H9 (cell line): ENCODE data around the gene ATF7. TPM values are rescaled to one million over a fixed set of nuclear protein-coding genes. Genes with fewer than 3 reads are reported as not detected.

Experiments used
- DNase-seq: peaks from one replicate; pipeline ENCODE4 v3.0.0-alpha.2; 2017
- H2AFZ ChIP-seq: one replicate; pipeline ENCODE4 v1.6.1; 2013; ENCODE audit warnings: mild to moderate bottlenecking, low read length, control low read depth, moderate library complexity
- H2AK5ac ChIP-seq: 2 replicates; pipeline ENCODE4 v1.6.1; 2013; ENCODE audit warnings: low read length, control low read depth, mixed read lengths; ENCODE audit not compliant: insufficient read length
- H2BK120ac ChIP-seq: one replicate; pipeline ENCODE4 v1.6.1; 2013; ENCODE audit warnings: low read depth, mild to moderate bottlenecking, low read length, control low read depth, inconsistent platforms; ENCODE audit not compliant: poor library complexity, severe bottlenecking
- H2BK12ac ChIP-seq: 2 replicates; pipeline ENCODE4 v1.6.1; 2013; ENCODE audit warnings: low read length, control low read depth, mixed read lengths, low read depth; ENCODE audit not compliant: insufficient read length
- H2BK15ac ChIP-seq: 2 replicates; pipeline ENCODE4 v1.6.1; 2013; ENCODE audit warnings: low read depth, low read length, control low read depth
- H2BK20ac ChIP-seq: one replicate; pipeline ENCODE4 v1.6.1; 2013; ENCODE audit warnings: low read depth, mild to moderate bottlenecking, low read length, control low read depth, inconsistent platforms; ENCODE audit not compliant: poor library complexity, severe bottlenecking
- H2BK5ac ChIP-seq: 2 replicates; pipeline ENCODE4 v1.6.1; 2013; ENCODE audit warnings: low read length, control low read depth, mixed read lengths; ENCODE audit not compliant: insufficient read length
- H3K14ac ChIP-seq: 2 replicates; pipeline ENCODE4 v1.6.1; 2013; ENCODE audit warnings: low read length, control low read depth; ENCODE audit not compliant: insufficient read depth
- H3K18ac ChIP-seq: 2 replicates; pipeline ENCODE4 v1.6.1; 2013; ENCODE audit warnings: low read depth, mild to moderate bottlenecking, mixed read lengths, low read length, control low read depth; ENCODE audit not compliant: insufficient read length
- H3K23ac ChIP-seq: 2 replicates; pipeline ENCODE4 v1.6.1; 2013; ENCODE audit warnings: low read length, control low read depth, mixed read lengths, low read depth; ENCODE audit not compliant: insufficient read length
- H3K23me2 ChIP-seq: 2 replicates; pipeline ENCODE4 v1.6.1; 2013; ENCODE audit warnings: low read depth, mild to moderate bottlenecking, mixed read lengths, low read length, control low read depth; ENCODE audit not compliant: insufficient read length, poor library complexity, severe bottlenecking
- H3K27ac ChIP-seq: 2 replicates; pipeline ENCODE4 v1.5.1; 2013; ENCODE audit warnings: low read length, control low read depth, mixed read lengths, low read depth; ENCODE audit not compliant: insufficient read length
- H3K27me3 ChIP-seq: 2 replicates; pipeline ENCODE4 v1.6.1; 2013; ENCODE audit warnings: low read length, control low read depth, inconsistent platforms; ENCODE audit not compliant: insufficient read depth
- H3K4ac ChIP-seq: 2 replicates; pipeline ENCODE4 v1.6.1; 2013; ENCODE audit warnings: low read depth, mild to moderate bottlenecking, control low read depth, inconsistent platforms, low read length, moderate library complexity
- H3K4me1 ChIP-seq: 2 replicates; pipeline ENCODE4 v1.6.1; 2013; ENCODE audit warnings: low read length, control low read depth, inconsistent platforms; ENCODE audit not compliant: insufficient read depth
- H3K4me2 ChIP-seq: 2 replicates; pipeline ENCODE4 v1.6.1; 2013; ENCODE audit warnings: low read length, control low read depth, mixed read lengths; ENCODE audit not compliant: insufficient read length, insufficient read depth
- H3K56ac ChIP-seq: 2 replicates; pipeline ENCODE4 v1.6.1; 2013; ENCODE audit warnings: low read depth, mild to moderate bottlenecking, mixed read lengths, low read length, control low read depth; ENCODE audit not compliant: insufficient read length
- H3K79me1 ChIP-seq: 2 replicates; pipeline ENCODE4 v1.6.1; 2013; ENCODE audit warnings: low read depth, mild to moderate bottlenecking, moderate library complexity, low read length, control low read depth, inconsistent platforms; ENCODE audit not compliant: insufficient read depth, poor library complexity, severe bottlenecking
- H3K79me2 ChIP-seq: 2 replicates; pipeline ENCODE4 v1.6.1; 2013; ENCODE audit warnings: low read length, control low read depth, inconsistent platforms; ENCODE audit not compliant: insufficient read depth
- H3K9ac ChIP-seq: 2 replicates; pipeline ENCODE4 v1.6.1; 2013; ENCODE audit warnings: low read length, control low read depth, mixed read lengths; ENCODE audit not compliant: insufficient read length; ENCODE audit errors: extremely low read depth
- H3K9me3 ChIP-seq: one replicate; pipeline ENCODE4 v1.6.1; 2013; ENCODE audit warnings: low read depth, low read length, inconsistent platforms; ENCODE audit not compliant: control insufficient read depth
- H3T11ph ChIP-seq: one replicate; pipeline ENCODE4 v1.6.1; 2013; ENCODE audit warnings: mild to moderate bottlenecking, low read length, control low read depth, inconsistent platforms
- H4K20me1 ChIP-seq: one replicate; pipeline ENCODE4 v1.6.1; 2013; ENCODE audit not compliant: control insufficient read depth, insufficient read length, insufficient read depth
- H4K5ac ChIP-seq: 2 replicates; pipeline ENCODE4 v1.6.1; 2013; ENCODE audit warnings: low read depth, mild to moderate bottlenecking, mixed read lengths, low read length, control low read depth; ENCODE audit not compliant: insufficient read length
- H4K8ac ChIP-seq: replicated peaks from 2 replicates; pipeline ENCODE4 v1.6.1; 2013; ENCODE audit warnings: low read length, control low read depth, mixed read lengths, low read depth; ENCODE audit not compliant: insufficient read length
- H4K91ac ChIP-seq: 2 replicates; pipeline ENCODE4 v1.6.1; 2013; ENCODE audit warnings: low read depth, mild to moderate bottlenecking, moderate library complexity, mixed read lengths, low read length, control low read depth; ENCODE audit not compliant: insufficient read length
- H3K27ac Mint-ChIP-seq, 3 experiments: 2 replicates in 2 of 3; 3 replicates in 1 of 3; pipeline ENCODE4 v1.8.0; 2020 to 2021; ENCODE audit warnings: mixed read lengths in 3 of 3, mild to moderate bottlenecking in 1 of 3, moderate library complexity in 1 of 3
- H3K27me3 Mint-ChIP-seq: 2 replicates; pipeline ENCODE4 v1.8.0; 2021; ENCODE audit warnings: low read depth, mild to moderate bottlenecking, moderate library complexity, mixed read lengths
- H3K36me3 Mint-ChIP-seq, 3 experiments: 2 replicates in 2 of 3; 3 replicates in 1 of 3; pipeline ENCODE4 v1.8.0; 2020 to 2021; ENCODE audit warnings: low read depth in 3 of 3, mixed read lengths in 3 of 3; ENCODE audit not compliant: insufficient read depth in 1 of 3
- H3K4me1 Mint-ChIP-seq, 2 experiments: 2 replicates each; pipeline ENCODE4 v1.8.0; 2020; ENCODE audit warnings: mixed read lengths in 2 of 2
- H3K4me3 Mint-ChIP-seq, 2 experiments: 2 replicates in 1 of 2; 3 replicates in 1 of 2; pipeline ENCODE4 v1.8.0; 2020 to 2021; ENCODE audit warnings: mild to moderate bottlenecking in 2 of 2, mixed read lengths in 2 of 2, moderate library complexity in 1 of 2
- H3K9me3 Mint-ChIP-seq, 2 experiments: 2 replicates in 1 of 2; 3 replicates in 1 of 2; pipeline ENCODE4 v1.8.0; 2020; ENCODE audit warnings: mild to moderate bottlenecking in 2 of 2, mixed read lengths in 2 of 2, moderate library complexity in 1 of 2
- WGBS: extraction: QIAGEN DNeasy Blood & Tissue Kit; methylation state at CpG from one replicate; pipeline ENCODE4 v1.1.7; 2013; ENCODE audit warnings: missing lambda C conversion rate, low lambda C conversion rate, mixed read lengths; ENCODE audit not compliant: insufficient read length; ENCODE audit errors: extremely low coverage; 5-methylcytosine and 5-hydroxymethylcytosine counted together
- total RNA-seq: library from RNA; stranded (reverse); gene quantifications from 2 replicates; pipeline ENCODE4 v1.2.1, GENCODE V29; 2021
- TF ChIP-seq, protein P1 (sequence below): fragments of 200-600 bp; sonication (generic); conservative IDR thresholded peaks from 3 replicates; pipeline ENCODE4 v1.8.0; 2021; ENCODE audit warnings: antibody characterized with exemption, mild to moderate bottlenecking

Gene ATF7
- total RNA-seq, 1 experiment from 2014 or later = 17.7 TPM

GRCh38 chr12:53589423-53589822 lies 36.8 kb downstream of the ATF7 start:
- Mint-ChIP-seq H3K27ac (no peak overlapping the region), H3K36me3 (peaks cover 0 to 3% (median 3%) of the 10 kb centered on the region in 3 experiments; a peak in 3 of 7 replicates), H3K9me3 (no peaks in the 10 kb centered on the region), H3K4me1 (peaks cover 11 to 17% of the 10 kb centered on the region in 2 experiments), H3K4me3 (no peak overlapping the region), H3K27me3 (no peaks in the 10 kb centered on the region)
- H4K5ac ChIP-seq = no peak overlapping the region
- DNase-seq = no peak
- no peak overlapping the region for H2AFZ ChIP-seq
- H2BK120ac ChIP-seq = no peak overlapping the region
- no peaks in the 10 kb centered on the region for H3K27me3 ChIP-seq
- no peak overlapping the region for H2BK12ac ChIP-seq
- H3K4me1 ChIP-seq = 0 out of 2 replicates have a peak, but pooled peaks cover 3% of the 10 kb centered on the region
- H3K23me2 ChIP-seq = no peaks in the 10 kb centered on the region
- no peak overlapping the region for H3K4me2 ChIP-seq
- H3K4ac ChIP-seq = no peak overlapping the region
- H3K56ac ChIP-seq = no peak overlapping the region
- WGBS = no CpG with 5 or more reads among the region's 3 CpGs
- H3K9ac ChIP-seq = no peak overlapping the region
- no peaks in the 10 kb centered on the region for H3K9me3 ChIP-seq
- no peak overlapping the region for H4K91ac ChIP-seq
- no peak overlapping the region for H3K23ac ChIP-seq
- no peaks in the 10 kb centered on the region for H3K79me1 ChIP-seq
- H3K79me2 ChIP-seq = no peaks in the 10 kb centered on the region
- no peak overlapping the region for H2BK5ac ChIP-seq
- H4K8ac ChIP-seq = no peak overlapping the region
- TF ChIP-seq, protein P1, sequence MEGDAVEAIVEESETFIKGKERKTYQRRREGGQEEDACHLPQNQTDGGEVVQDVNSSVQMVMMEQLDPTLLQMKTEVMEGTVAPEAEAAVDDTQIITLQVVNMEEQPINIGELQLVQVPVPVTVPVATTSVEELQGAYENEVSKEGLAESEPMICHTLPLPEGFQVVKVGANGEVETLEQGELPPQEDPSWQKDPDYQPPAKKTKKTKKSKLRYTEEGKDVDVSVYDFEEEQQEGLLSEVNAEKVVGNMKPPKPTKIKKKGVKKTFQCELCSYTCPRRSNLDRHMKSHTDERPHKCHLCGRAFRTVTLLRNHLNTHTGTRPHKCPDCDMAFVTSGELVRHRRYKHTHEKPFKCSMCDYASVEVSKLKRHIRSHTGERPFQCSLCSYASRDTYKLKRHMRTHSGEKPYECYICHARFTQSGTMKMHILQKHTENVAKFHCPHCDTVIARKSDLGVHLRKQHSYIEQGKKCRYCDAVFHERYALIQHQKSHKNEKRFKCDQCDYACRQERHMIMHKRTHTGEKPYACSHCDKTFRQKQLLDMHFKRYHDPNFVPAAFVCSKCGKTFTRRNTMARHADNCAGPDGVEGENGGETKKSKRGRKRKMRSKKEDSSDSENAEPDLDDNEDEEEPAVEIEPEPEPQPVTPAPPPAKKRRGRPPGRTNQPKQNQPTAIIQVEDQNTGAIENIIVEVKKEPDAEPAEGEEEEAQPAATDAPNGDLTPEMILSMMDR = no peak
- no peak overlapping the region for H3K14ac ChIP-seq
- no peak overlapping the region for H2AK5ac ChIP-seq
- no peak overlapping the region for H3K18ac ChIP-seq
- H3K27ac ChIP-seq = no peak overlapping the region
- no peak overlapping the region for H2BK15ac ChIP-seq
- H2BK20ac ChIP-seq = no peak overlapping the region
- no peak overlapping the region for H3T11ph ChIP-seq
- H4K20me1 ChIP-seq = no peaks in the 10 kb centered on the region
